Caco-2 (cell line): ENCODE measurements around the gene OOEP. TPM values are rescaled to one million over a fixed set of nuclear protein-coding genes. Genes with fewer than 3 reads are reported as not detected.

ENCODE experiments used
- Bru-seq: library from RNA; stranded (reverse); fragments of 400-500 nt; gene quantifications from one replicate; lab custom pipeline; 2021; lab: Mats Ljungman, UMichigan
- BruChase-seq, 2 experiments: library from RNA; stranded (reverse); fragments of 400-500 nt; gene quantifications; one replicate each; lab custom pipeline; 2021; lab: Mats Ljungman, UMichigan
- BruUV-seq: library from RNA; stranded (reverse); fragments of 400-500 nt; replicated peaks from 2 replicates; lab custom pipeline; 2021; lab: Mats Ljungman, UMichigan
- CTCF ChIA-PET: fragments of 300-600 bp; sonication (Branson Sonifier 250); formaldehyde crosslinking; loops from one replicate; lab custom pipeline; 2022; ENCODE audit warnings: antibody characterized with exemption; lab: Charles Lee
- POLR2A ChIA-PET: fragments of 300-600 bp; sonication (Branson Sonifier 250); formaldehyde crosslinking; loops from one replicate; lab custom pipeline; 2022; ENCODE audit warnings: antibody characterized with exemption; lab: Charles Lee
- DNase-seq, 2 experiments: peaks; one replicate each; pipeline versions ENCODE4 v3.0.0 to v3.0.0-alpha.2; 2020 to 2022
- H3K27me3 ChIP-seq: replicated peaks from 2 replicates; pipeline ENCODE4 v1.6.0; 2011; ENCODE audit warnings: low read length; ENCODE audit not compliant: control insufficient read depth, insufficient read depth
- H3K36me3 ChIP-seq: 2 replicates; pipeline ENCODE4 v1.5.1; 2011; ENCODE audit warnings: low read length; ENCODE audit not compliant: control insufficient read depth, insufficient read depth
- H3K4me1 ChIP-seq: fragments of 250-450 bp; sonication (Bioruptor Pico); 2 replicates; pipeline ENCODE4 v1.5.1; 2020; ENCODE audit warnings: mild to moderate bottlenecking
- H3K4me3 ChIP-seq: 2 replicates; pipeline ENCODE4 v1.5.1; 2011; ENCODE audit warnings: low read depth, mild to moderate bottlenecking, control low read depth, low read length
- H3K9me3 ChIP-seq: fragments of 250-450 bp; sonication (Bioruptor Pico); 2 replicates; pipeline ENCODE4 v1.5.1; 2020; ENCODE audit warnings: mild to moderate bottlenecking, moderate library complexity
- H3K27ac Mint-ChIP-seq: one replicate; pipeline ENCODE4 v1.8.0; 2022; ENCODE audit warnings: mixed read lengths; ENCODE audit not compliant: unreplicated experiment
- H3K27me3 Mint-ChIP-seq: one replicate; pipeline ENCODE4 v1.8.0; 2022; ENCODE audit warnings: mixed read lengths; ENCODE audit not compliant: insufficient read depth, unreplicated experiment
- H3K36me3 Mint-ChIP-seq: one replicate; pipeline ENCODE4 v1.8.0; 2022; ENCODE audit warnings: mild to moderate bottlenecking, mixed read lengths; ENCODE audit not compliant: insufficient read depth, unreplicated experiment
- H3K4me1 Mint-ChIP-seq: one replicate; pipeline ENCODE4 v1.8.0; 2022; ENCODE audit warnings: low read depth, mixed read lengths; ENCODE audit not compliant: unreplicated experiment
- H3K4me3 Mint-ChIP-seq: one replicate; pipeline ENCODE4 v1.8.0; 2022; ENCODE audit warnings: mild to moderate bottlenecking, moderate library complexity, mixed read lengths; ENCODE audit not compliant: unreplicated experiment
- H3K9me3 Mint-ChIP-seq: one replicate; pipeline ENCODE4 v1.8.0; 2022; ENCODE audit warnings: mixed read lengths; ENCODE audit not compliant: unreplicated experiment
- intact Hi-C: fragments of 100-400 bp; cut with micrococcal nuclease; formaldehyde crosslinking; loops from one replicate; pipeline ENCODE4 v1.10.0; 2022; ENCODE audit not compliant: unreplicated experiment
- long read RNA-seq: library from polyadenylated mRNA; stranded (forward); transcript quantifications from one replicate; pipeline ENCODE4 v2.0.0, GENCODE V29; 2022
- total RNA-seq: library from RNA; stranded (reverse); gene quantifications from 2 replicates; pipeline ENCODE4 v1.2.3, GENCODE V29; 2022
- TF ChIP-seq, protein P1 (sequence below), 2 experiments: fragments of 200-600 bp in 1 of 2; IDR thresholded peaks; 1 replicate in 1 of 2; 2 replicates in 1 of 2; pipeline versions ENCODE4 v1.5.1 to v1.8.0; 2011 to 2022; ENCODE audit warnings: antibody characterized with exemption in 1 of 2, control low read depth in 1 of 2, inconsistent platforms in 1 of 2, low read depth in 1 of 2, low read length in 1 of 2, mild to moderate bottlenecking in 1 of 2, moderate library complexity in 1 of 2; ENCODE audit not compliant: insufficient read depth in 1 of 2, severe bottlenecking in 1 of 2, unreplicated experiment in 1 of 2

The OOEP gene
- not detected in 2 replicates for total RNA-seq
- percentile 24 among the genes with signal in this experiment for Bru-seq, nascent RNA
- BruChase-seq, experiment 1, labeled RNA remaining after a 2-hour chase: percentile 24 among the genes with signal in this experiment
- BruChase-seq, experiment 2, labeled RNA remaining after a 6-hour chase: percentile 28 among the genes with signal in this experiment
- long read RNA-seq, partial matches to known transcripts: 0 of 1 reads
- long read RNA-seq, other reads (novel, unspliced or antisense): 1 of 1 reads

DNA sequence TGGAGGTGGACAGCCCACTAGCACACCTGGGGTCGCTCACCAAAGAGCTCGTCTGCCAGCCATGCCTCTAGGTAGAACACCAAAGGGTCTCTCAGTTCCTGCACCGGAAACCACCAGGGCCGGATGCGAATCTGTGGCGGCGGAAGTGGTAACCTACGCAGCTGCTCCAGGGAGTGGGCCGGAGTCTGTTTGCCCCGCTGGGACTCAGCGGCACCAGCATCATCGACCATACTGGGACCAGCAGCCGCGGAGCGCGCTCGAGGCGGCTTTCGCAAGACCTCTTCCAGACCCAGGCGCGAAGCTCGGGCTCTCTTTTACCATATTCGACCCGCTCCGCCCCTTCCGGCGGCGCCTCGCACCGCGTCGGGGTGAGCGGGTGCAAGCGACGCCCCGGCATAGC, at the start of gene OOEP:
TSS of gene OOEP (minus strand) at position 335 of the 400 bp plus-strand sequence. CDS start at position 230, 105 bp downstream.
- H3K4me1 Mint-ChIP-seq: no peaks in the 10 kb centered on the region
- ChIA-PET CTCF (no interaction called here), POLR2A (no interaction called here)
- no TSS peak for BruUV-seq
- TF ChIP-seq, protein P1, sequence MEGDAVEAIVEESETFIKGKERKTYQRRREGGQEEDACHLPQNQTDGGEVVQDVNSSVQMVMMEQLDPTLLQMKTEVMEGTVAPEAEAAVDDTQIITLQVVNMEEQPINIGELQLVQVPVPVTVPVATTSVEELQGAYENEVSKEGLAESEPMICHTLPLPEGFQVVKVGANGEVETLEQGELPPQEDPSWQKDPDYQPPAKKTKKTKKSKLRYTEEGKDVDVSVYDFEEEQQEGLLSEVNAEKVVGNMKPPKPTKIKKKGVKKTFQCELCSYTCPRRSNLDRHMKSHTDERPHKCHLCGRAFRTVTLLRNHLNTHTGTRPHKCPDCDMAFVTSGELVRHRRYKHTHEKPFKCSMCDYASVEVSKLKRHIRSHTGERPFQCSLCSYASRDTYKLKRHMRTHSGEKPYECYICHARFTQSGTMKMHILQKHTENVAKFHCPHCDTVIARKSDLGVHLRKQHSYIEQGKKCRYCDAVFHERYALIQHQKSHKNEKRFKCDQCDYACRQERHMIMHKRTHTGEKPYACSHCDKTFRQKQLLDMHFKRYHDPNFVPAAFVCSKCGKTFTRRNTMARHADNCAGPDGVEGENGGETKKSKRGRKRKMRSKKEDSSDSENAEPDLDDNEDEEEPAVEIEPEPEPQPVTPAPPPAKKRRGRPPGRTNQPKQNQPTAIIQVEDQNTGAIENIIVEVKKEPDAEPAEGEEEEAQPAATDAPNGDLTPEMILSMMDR (IDR thresholded peaks at IDR 0.05; ENCODE audit: insufficient read depth in 1 of 2, low read depth in 1 of 2, low read length in 1 of 2, severe bottlenecking in 1 of 2, unreplicated experiment in 1 of 2): no peak
- Histone ChIP-seq H3K4me3 (no peak within 1 kb of the TSS), H3K4me1 (no peaks in the 10 kb centered on the region), H3K9me3 (no peaks in the 10 kb centered on the region), H3K36me3 (no peaks in the 10 kb centered on the region), H3K27me3 (no peaks in the 10 kb centered on the region)
- intact Hi-C loops: no loop called here
- no peaks in the 10 kb centered on the region for H3K36me3 Mint-ChIP-seq
- H3K27me3 Mint-ChIP-seq: no peaks in the 10 kb centered on the region
- DNase-seq: no peak
- H3K27ac Mint-ChIP-seq: no peak within 1 kb of the TSS
- no peaks in the 10 kb centered on the region for H3K9me3 Mint-ChIP-seq
- no peak within 1 kb of the TSS for H3K4me3 Mint-ChIP-seq

DNA sequence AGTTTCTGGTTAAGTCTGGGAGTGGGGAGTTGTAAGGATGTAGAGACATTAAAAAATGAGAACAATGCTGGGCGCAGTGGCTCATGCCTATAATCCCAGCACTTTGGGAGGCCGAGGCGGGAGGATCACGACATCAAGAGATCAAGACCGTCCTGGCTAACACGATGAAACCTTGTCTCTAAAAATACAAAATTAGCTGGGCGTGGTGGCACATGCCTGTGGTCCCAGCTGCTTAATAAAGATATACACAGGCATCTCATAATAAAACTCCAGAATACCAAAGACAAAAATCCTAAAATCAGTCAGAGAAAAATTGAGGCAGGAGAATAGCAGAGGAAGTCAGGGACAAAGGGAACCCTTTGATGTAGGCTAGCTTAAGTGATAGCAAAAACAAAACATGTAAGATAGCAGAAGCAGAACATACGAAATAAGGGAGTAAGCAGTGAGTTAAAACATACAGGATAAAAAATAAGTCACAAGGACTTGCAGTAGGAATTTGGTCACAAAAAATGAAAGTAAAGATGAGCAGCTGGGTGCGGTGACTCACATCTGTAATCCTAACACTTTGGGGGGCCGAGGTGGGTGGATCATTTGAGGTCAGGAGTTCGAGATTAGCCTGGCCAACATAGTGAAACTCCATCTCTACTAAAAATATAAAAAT, 48.5 kb upstream of the OOEP start:
- POLR2A ChIA-PET: no interaction called here

DNA sequence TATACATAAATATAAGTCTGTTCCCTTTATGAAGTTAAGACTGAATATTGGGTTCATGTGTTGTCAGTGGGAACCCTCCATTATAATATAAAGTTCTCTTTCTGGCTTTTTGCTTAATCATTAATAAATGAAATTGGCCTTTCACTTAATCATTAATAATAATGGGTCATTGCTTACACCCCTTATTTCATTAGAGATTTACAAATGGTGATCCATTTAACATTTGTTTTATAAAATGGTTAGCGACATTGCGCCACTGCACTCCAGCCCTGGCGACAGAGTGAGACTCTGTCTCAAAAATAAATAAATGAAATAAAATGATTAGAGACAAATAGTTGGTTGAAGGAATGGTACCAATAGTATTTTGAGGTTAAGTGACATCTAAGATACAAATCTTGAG, 43.4 kb upstream of the OOEP start:
- CTCF ChIA-PET: no interaction called here
- no peak for DNase-seq
- H3K4me1 Mint-ChIP-seq: peaks cover 2% of the 10 kb centered on the region
- H3K4me3 ChIP-seq: no peak overlapping the region
- POLR2A ChIA-PET: no interaction called here
- intact Hi-C loops: no loop called here
- no peaks in the 10 kb centered on the region for H3K27me3 Mint-ChIP-seq
- BruUV-seq: no TSS peak
- TF ChIP-seq, protein P1 (IDR thresholded peaks at IDR 0.05; ENCODE audit: insufficient read depth in 1 of 2, low read depth in 1 of 2, low read length in 1 of 2, severe bottlenecking in 1 of 2, unreplicated experiment in 1 of 2): no peak
- H3K36me3 ChIP-seq: no peaks in the 10 kb centered on the region
- no peaks in the 10 kb centered on the region for H3K9me3 ChIP-seq
- no peaks in the 10 kb centered on the region for H3K27me3 ChIP-seq
- H3K36me3 Mint-ChIP-seq: peaks cover 14% of the 10 kb centered on the region
- H3K27ac Mint-ChIP-seq: no peak overlapping the region
- no peak overlapping the region for H3K4me3 Mint-ChIP-seq
- no peaks in the 10 kb centered on the region for H3K9me3 Mint-ChIP-seq
- H3K4me1 ChIP-seq: no peaks in the 10 kb centered on the region

More for the DNA sequence above, 48.5 kb upstream of the OOEP start:
- Mint-ChIP-seq H3K9me3 (no peaks in the 10 kb centered on the region), H3K36me3 (peaks cover 39% of the 10 kb centered on the region), H3K27me3 (no peaks in the 10 kb centered on the region), H3K27ac (no peak overlapping the region), H3K4me1 (peaks cover 16% of the 10 kb centered on the region), H3K4me3 (no peak overlapping the region)
- BruUV-seq: no TSS peak
- no peaks in the 10 kb centered on the region for H3K27me3 ChIP-seq
- peaks cover 13% of the 10 kb centered on the region for H3K4me1 ChIP-seq
- no peak for DNase-seq
- no peaks in the 10 kb centered on the region for H3K9me3 ChIP-seq
- no peak overlapping the region for H3K4me3 ChIP-seq
- TF ChIP-seq, protein P1 (IDR thresholded peaks at IDR 0.05; ENCODE audit: insufficient read depth in 1 of 2, low read depth in 1 of 2, low read length in 1 of 2, severe bottlenecking in 1 of 2, unreplicated experiment in 1 of 2): no peak
- H3K36me3 ChIP-seq: 0 out of 2 replicates have a peak, but pooled peaks cover 1% of the 10 kb centered on the region
- intact Hi-C loops: no loop called here
- CTCF ChIA-PET: no interaction called here
